Fibroblast of upper back skin (primary cell): ENCODE measurements around the gene MYO6.

Experiments used
- DNase-seq: peaks from one replicate; pipeline ENCODE4 v3.0.0-alpha.2; 2013

The MYO6 gene

GRCh38 chr6:75830959-75831885 is 82.2 kb downstream of the MYO6 start:
- DNase-seq = peak; percentile 49

GRCh38 chr6:75834447-75834846 is 85.4 kb downstream of the MYO6 start:
- DNase-seq = no peak

- peak; percentile 59 for DNase-seq
These were observed 93.2 kb downstream of the MYO6 start for GRCh38 chr6:75842191-75842590.

GRCh38 chr6:75842732-75843131 is 93.7 kb downstream of the MYO6 start:
- DNase-seq = no peak

GRCh38 chr6:75843396-75843795 is 94.4 kb downstream of the MYO6 start:
- no peak for DNase-seq

GRCh38 chr6:75848274-75848673 is 99.2 kb downstream of the MYO6 start:
- no peak for DNase-seq

- no peak for DNase-seq
These were observed 100.4 kb downstream of the MYO6 start for GRCh38 chr6:75849329-75850025.

GRCh38 chr6:75850026-75850833 is 101.2 kb downstream of the MYO6 start:
- DNase-seq = peak; percentile 4

- DNase-seq = no peak
These were observed 103.7 kb downstream of the MYO6 start for GRCh38 chr6:75852721-75853120.

GRCh38 chr6:75853806-75854205 is 104.8 kb downstream of the MYO6 start:
- no peak for DNase-seq

GRCh38 chr6:75855052-75855451 is 106.0 kb downstream of the MYO6 start:
- DNase-seq = peak; percentile 65

- DNase-seq = no peak
These were observed 107.9 kb downstream of the MYO6 start for GRCh38 chr6:75856902-75857301.

GRCh38 chr6:75863001-75863400 is 114.0 kb downstream of the MYO6 start:
- DNase-seq = no peak

- DNase-seq = no peak
These were observed 114.7 kb downstream of the MYO6 start for GRCh38 chr6:75863784-75864183.

GRCh38 chr6:75864446-75864845 is 115.4 kb downstream of the MYO6 start:
- no peak for DNase-seq

GRCh38 chr6:75870389-75870788 is 121.3 kb downstream of the MYO6 start:
- DNase-seq = no peak

- DNase-seq = no peak
These were observed 125.2 kb downstream of the MYO6 start for GRCh38 chr6:75874224-75874623.

GRCh38 chr6:75876152-75876551 is 127.1 kb downstream of the MYO6 start:
- DNase-seq = no peak

- no peak for DNase-seq
These were observed 131.3 kb downstream of the MYO6 start for GRCh38 chr6:75880305-75880704.

- peak; percentile 68 for DNase-seq
These were observed 133.7 kb downstream of the MYO6 start for GRCh38 chr6:75882734-75883133.

- DNase-seq = no peak
These were observed 135.8 kb downstream of the MYO6 start for GRCh38 chr6:75884822-75885221.

- no peak for DNase-seq
These were observed 143.3 kb downstream of the MYO6 start for GRCh38 chr6:75892384-75892783.

- DNase-seq = peak; percentile 80
These were observed 144.2 kb downstream of the MYO6 start for GRCh38 chr6:75893058-75893775.
